Hematopoietic multipotent progenitor cell treated with erythropoietin and hydrocortisone succinate and interleukin-3 and kit ligand, for 4 days (in vitro differentiated cells): ENCODE measurements around the gene SPDEF.

Experiments
- DNase-seq: peaks from one replicate; pipeline ENCODE4 v3.0.0-alpha.2; 2015

Gene SPDEF

DNA sequence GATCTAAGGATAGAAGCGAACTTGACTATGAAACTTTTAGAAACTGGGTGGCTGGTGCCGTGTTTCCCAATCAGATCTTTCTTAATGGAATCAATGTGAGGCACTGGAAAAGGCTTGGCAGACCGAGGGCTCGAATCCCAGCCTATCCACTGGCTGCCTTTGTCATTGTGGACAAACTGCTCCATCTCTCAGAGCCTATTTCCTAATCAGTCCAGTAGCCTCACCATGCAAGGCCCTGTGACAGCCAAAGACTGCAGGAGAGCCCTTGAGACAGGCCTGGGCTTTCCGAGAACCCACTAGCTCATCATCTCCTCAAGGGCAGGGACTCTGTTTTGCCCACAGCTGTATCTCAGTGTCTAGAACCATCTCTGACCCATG is 43.4 kb downstream of the SPDEF start:
- no peak for DNase-seq

DNA sequence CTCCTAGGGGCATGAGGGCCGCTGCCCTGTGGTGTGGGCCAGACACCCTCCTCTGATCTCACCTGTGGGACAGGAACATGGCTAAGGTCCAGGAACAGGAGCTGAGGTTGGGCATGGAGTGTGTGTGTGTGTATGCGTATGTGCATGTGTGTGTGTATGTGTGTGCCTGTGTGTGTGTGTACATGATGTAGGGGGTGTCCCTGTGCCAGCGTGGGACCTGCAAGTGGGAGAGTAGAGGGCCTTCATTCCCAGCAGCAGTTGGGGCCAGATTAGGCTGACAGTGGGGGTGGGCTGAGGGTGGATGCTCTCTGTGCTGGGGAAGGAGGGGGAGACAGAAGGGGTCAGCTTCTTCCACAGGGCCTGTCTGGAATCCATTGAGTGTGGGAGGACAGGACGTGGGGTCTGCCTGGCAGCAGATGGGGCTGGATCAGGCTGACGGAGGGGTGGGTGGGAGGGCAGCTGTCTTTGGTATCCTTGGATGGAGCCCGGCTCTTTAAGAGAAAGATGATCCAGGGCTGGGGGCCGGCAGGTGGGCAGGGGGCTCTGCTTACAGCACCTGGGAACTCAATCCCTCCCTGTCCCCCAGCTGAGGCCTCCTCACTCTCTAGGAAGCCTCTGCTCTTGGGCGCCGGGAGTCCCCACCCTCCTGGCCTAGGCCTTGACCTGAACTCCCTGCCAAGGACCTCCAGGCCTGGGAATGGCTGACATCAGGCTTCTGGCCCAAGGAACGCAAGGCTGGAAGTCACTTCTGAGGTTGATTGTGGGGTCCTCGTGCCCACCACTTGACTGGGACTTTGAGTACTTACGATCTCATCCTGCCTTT is 44.0 kb downstream of the SPDEF start:
- no peak for DNase-seq

DNA sequence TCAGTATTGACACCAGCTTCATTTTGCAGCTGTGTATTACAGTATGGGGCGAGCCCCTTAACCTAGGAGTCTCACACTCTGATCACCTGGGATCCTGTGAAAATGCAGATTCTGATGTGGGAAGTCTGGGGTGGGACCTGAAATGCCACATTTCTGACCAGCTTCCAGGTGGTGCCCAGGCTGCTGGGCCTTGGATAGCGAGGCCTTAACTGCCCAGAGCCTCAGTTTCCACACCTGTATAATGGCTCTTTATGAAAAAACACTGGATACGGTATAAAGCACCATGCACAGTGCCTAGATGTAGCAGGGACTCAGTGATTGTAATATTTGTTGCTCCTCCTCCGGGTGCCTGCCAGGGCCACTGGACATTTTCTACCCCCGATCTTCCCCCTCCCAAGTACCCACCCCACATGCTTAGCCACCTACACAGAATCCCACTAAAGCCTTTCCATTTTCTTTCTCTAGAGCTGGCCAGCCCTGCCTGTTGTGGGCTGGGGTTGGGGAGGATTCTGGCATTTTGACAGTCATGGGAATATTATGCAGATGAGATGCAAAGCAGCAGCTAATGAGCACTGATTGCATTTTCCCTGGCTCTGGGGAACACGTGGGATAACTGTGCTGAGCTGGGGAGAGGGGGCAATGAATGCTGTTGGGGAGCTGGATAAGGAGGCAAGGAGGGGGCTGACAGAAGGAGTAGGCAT is 44.8 kb downstream of the SPDEF start:
- DNase-seq = no peak

DNA sequence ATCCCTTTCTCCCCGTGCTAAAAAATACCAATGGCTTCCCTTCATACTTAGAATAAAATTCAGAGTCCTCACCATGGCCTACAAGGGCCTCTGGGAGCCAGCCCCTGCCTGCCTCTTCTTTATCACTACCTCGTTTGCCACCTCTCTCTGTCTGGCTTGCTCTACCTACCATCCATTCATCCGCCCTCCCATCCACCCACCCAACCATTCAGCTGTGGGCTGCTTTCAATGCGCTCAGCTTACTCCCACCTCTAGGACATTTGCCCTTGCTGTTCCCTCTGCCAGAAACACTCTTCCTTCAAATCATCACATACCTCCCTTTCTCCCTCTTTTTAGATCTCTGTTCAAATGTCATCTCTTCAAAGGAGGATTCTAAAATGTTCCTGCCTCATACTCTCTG is 45.8 kb downstream of the SPDEF start:
- no peak for DNase-seq

DNA sequence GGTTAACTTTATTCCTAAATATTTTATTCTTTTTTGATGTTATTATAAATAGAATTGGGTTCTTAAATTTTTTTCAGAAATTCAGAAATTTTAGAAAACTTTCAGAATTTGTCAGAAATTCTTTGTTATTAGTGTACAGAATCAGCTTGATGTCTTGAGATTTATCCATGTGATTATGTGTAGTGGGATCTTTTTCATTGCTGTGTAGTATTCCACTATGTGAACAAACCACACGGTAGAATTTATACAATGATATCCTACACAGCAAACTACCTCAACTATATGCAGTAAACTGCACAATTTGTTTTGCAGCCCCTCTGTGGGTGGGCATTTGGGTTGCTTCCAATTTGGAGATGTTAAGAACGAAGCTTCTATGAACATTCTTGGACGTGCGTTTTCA is 46.3 kb downstream of the SPDEF start:
- no peak for DNase-seq

DNA sequence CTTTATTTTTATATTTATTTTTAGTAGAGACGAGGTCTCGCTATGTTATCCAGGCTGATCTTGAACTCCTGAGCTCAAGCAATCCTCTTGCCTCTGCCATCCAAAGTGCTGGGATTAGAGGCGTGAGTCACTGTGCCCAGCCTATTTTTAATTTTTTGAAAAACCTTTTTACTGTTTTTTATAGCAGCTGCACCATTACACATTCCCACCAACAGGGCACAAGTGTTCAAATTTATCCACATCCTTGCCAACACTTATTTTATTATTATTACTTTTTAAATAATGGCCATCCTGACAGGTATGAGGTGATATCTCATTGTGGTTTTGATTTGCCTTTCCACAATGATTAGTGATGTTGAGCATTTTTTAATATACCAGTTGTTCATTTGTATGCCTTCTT is 47.7 kb downstream of the SPDEF start:
- DNase-seq = no peak

DNA sequence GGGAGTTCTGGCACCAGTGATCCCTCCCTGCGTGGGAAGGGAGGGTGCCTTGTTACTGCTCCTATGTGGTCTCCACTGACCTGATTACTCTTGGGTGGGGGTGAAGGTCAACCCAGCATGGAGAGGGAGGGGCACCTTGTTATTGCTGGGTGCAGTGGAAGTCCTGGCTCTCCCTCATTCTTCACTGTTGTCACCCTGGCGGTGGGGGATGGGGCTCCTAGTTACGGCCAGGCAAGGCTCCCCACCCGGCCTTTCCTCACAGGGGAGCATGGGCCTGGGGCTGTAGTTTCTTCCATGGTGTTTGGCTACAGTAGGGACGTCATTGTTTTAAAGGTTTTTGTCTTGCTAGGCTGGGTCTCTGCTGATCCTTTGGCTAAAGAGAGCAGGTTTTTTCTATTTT is 49.4 kb downstream of the SPDEF start:
- DNase-seq = no peak

DNA sequence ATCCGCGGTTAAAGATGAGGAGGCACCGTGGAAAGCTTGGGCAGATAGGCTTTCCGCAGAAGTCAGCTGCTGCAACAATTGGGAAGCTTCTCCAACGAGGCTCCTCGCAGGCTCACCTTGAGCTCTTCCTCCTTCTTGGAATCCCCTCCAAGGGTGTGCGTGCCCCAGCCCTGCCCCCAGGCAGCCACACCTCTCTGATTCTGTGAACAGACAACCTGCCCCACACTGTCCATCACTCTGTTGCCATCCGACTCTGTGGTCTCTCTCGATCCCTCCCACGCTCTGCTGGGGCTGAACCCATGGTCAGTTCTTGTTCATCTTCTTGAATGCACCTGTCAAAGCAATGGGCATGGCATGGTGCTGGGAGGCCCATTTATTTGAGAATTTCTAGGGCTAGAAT is 58.7 kb downstream of the SPDEF start:
- DNase-seq = no peak

DNA sequence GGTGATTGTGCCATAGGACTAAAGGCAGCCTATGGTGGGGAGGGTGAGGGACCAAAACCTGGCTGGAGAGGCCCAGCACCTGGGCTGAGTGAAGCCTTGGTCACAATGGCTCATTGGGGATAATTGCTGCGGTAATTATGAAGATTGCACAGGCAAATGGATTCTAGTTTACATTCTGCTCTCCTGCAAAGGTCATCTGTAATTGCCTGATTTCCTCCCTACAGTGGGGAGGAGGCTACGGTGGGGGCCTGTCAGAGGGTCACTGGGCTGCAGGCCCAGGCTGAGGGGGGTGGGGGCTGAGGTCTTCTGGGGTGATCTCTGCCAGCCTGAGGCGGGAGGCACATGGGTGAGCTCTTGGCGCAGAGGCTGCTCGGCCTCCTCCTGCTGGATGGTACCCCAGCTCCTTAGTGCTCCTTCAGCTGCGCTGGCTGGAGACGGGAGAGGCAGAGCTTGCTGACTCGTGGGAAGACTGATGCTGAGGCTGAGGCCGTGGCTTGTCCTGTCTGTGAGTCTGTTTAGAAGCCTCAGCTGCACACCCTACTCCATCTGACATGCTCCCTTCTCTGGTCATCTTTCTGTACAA is 59.9 kb downstream of the SPDEF start:
- no peak for DNase-seq

DNA sequence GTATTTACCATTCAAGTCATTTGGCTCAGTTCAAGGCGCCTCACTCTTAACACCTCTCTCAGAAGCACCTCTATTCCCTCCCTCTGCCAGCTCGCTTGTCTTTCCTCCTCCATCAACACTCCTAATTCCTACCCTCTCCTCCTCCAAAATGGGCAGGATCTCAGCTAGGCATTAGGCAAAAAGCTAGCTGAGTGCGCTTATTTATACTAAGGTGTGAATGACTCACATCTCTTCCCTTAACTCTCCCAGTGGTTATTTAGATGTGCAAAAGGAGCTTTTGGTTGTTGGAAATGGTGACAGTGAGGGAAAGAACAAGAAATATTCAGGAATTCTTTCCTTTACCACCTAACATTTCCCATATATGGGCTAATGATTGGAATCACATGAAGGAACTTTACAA is 61.2 kb downstream of the SPDEF start:
- no peak for DNase-seq

DNA sequence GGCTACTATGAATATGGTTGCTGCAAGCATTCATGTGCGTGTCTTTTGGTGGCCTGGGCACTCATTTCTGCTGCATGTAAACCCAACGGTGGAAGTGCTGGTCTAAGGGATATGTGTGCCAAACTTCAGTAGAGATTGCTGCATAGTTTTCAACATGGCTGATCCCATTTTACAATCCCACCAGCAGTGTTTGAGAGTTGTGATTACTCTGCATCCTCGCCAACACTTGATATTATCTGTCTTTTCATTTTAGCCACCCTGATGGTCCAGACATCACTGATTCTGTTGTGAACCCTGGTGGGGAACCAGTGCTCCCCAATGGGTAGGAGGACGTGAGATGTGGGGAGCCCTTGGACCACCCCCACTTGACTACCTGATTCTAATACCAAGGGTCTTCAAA is 62.8 kb downstream of the SPDEF start:
- no peak for DNase-seq

DNA sequence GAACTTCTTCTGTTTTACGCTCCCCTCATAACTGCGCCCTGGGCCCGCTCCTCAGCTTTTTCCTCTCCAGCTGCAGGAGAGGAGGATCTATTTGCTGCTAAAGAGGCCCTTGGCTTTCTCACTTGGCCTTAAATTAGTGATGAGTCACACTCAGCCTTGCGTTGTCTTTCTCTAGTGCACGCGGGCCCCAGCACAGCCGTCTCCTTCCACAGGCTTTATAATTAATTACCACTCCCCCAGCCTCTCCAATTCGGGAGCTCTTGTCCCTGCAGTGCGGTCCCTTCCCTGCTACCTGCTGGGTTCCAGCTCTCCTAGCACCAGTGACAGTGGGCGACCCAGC is 65.1 kb downstream of the SPDEF start:
- DNase-seq = peak; percentile 30

DNA sequence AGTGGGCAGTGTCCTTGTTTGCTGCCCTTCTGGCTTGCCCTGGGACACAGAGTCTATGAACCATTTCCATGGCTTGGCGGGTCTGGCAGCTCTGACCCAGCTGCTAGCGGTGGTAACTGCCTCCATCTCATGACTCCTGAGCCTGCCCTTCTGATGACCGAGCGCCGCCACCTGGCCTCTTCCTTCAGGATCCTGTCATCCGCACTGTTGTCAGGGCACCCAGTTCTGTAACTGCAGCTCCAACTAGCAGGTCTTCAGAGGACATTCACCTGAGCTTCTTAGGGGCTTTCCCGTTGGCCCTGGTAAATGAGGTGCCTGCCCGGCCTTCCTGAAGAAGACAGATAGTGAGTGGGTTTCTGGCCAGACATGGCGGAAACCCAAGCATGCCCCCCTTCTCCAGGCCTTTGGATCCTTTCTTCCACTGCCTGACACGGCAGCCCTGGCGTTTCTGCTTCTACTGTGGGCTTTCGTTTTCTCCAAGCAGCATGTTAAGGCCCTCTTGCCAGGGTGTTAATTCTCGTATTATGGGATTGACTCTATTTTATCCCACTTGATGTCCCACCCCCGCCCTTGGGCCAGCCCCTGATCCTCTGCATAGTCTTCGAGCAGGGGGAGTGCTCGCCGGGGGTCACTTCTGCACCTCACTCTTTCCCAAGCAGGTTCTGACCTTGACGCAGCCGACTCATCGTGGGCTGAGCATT is 65.6 kb downstream of the SPDEF start:
- no peak for DNase-seq

DNA sequence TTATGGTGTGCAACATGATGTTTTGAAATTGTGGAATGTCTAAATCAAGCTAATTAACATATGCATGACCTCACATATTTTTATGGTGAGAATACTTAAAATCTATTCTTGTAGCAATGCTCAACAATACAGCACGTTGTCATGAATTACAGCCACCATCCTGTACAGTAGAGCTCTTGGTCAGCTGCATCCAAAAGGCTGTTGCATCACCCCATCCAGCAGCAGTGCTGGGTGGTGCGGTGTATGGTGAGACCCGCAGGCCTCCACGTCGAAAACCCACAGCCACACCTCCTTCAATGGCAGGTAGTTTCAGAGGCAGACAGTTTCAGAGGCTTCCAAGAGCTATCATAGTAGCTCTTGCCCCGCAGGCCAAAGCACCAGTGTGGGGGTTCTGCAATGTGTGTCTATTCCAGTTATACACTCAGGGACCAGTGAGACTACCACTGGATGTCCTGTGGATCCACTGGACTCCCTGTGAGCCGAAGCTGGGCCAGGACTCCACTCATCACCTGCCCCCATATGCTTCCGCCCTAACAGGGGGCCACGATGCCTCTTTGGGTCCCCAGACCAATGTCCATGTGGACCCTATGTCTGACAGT is 66.8 kb downstream of the SPDEF start:
- no peak for DNase-seq
